Measurements from ENCODE around the gene FAM98C. TPM values are rescaled to one million over a fixed set of nuclear protein-coding genes. Genes with fewer than 3 reads are reported as not detected.

Gene FAM98C
- polyA plus RNA-seq, 1 of the 3 experiments (the other 2 are of a cell fraction), result 26.7 TPM

DNA sequence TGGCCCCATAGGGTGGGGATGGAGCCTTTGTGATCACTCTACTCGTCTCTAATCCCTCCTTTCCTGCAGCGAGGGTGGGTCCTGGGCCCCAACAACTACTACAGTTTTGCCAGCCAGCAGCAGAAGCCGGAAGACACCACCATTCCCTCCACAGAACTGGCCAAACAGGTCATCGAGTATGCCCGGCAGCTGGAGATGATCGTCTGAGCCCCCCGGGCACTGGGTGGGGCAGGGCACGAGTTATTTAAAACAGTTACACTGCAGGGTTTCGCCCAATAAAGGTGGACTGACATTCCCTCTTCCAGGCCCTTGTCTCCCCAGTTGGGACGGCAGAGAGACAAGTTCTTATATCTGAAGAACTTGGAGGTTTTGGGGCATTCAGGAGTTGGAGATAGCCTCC, 19.7 kb upstream of the FAM98C start:
- no peak for TF ChIP-seq RXRA (IDR thresholded peaks at IDR 0.05; ENCODE audit: borderline replicate concordance, low read depth)
- TF ChIP-seq EZH2phosphoT487 (IDR thresholded peaks at IDR 0.05; ENCODE audit: borderline replicate concordance, low read depth), result no peak
- no peak for TF ChIP-seq TAF1 (IDR thresholded peaks at IDR 0.05; ENCODE audit: borderline replicate concordance, low read depth, low read length)
- no peak for TF ChIP-seq ELF1 (IDR thresholded peaks at IDR 0.05)
- TF ChIP-seq RFX5 (IDR thresholded peaks at IDR 0.05; ENCODE audit: low read length), result no peak
- TF ChIP-seq SMC3 (IDR thresholded peaks at IDR 0.05; ENCODE audit: low read depth, low read length), result no peak
- TF ChIP-seq, protein P1, sequence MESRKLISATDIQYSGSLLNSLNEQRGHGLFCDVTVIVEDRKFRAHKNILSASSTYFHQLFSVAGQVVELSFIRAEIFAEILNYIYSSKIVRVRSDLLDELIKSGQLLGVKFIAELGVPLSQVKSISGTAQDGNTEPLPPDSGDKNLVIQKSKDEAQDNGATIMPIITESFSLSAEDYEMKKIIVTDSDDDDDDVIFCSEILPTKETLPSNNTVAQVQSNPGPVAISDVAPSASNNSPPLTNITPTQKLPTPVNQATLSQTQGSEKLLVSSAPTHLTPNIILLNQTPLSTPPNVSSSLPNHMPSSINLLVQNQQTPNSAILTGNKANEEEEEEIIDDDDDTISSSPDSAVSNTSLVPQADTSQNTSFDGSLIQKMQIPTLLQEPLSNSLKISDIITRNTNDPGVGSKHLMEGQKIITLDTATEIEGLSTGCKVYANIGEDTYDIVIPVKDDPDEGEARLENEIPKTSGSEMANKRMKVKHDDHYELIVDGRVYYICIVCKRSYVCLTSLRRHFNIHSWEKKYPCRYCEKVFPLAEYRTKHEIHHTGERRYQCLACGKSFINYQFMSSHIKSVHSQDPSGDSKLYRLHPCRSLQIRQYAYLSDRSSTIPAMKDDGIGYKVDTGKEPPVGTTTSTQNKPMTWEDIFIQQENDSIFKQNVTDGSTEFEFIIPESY (IDR thresholded peaks at IDR 0.05; ENCODE audit: borderline replicate concordance, low read depth), result no peak
- TF ChIP-seq NRF1 (IDR thresholded peaks at IDR 0.05; ENCODE audit: low read depth, low read length), result no peak
- no peak for TF ChIP-seq NFIC (IDR thresholded peaks at IDR 0.05; ENCODE audit: borderline replicate concordance)
- no peak for TF ChIP-seq RCOR1 (IDR thresholded peaks at IDR 0.05; ENCODE audit: low read length)
- no peak for TF ChIP-seq MXI1 (IDR thresholded peaks at IDR 0.05; ENCODE audit: low read depth, low read length)
- no peak for TF ChIP-seq JUND (IDR thresholded peaks at IDR 0.05)
- peaks cover 12 to 41% of the 10 kb centered on the region in 2 experiments for H3K36me3 ChIP-seq (replicated peaks in 1 of 2; ENCODE audit: control insufficient read depth in 1 of 2, insufficient read depth in 2 of 2, low read length in 1 of 2)
- peaks cover 0 to 7% of the 10 kb centered on the region in 2 experiments; a peak in 1 of 4 replicates for H3K4me1 ChIP-seq (ENCODE audit: control insufficient read depth in 1 of 2, insufficient read depth in 2 of 2, low read depth in 1 of 2, low read length in 1 of 2)
- H3K27me3 ChIP-seq (ENCODE audit: insufficient read depth), result no peaks in the 10 kb centered on the region
- H3K27ac ChIP-seq (ENCODE audit: low read depth in 2 of 2, low read length in 1 of 2), result no peak overlapping the region
- CTCF ChIA-PET, result interaction anchor here (1.8 kb wide), 1 partner anchor 481 kb away, joined by 3 read pairs; no protein-coding TSS in a partner anchor
- H3K9ac ChIP-seq, result no peak overlapping the region
- DNase-seq, result no peak
- H3K79me2 ChIP-seq (ENCODE audit: insufficient read depth), result peaks cover 21% of the 10 kb centered on the region
- H3F3A ChIP-seq (replicated peaks; ENCODE audit: insufficient read depth), result peaks cover 12% of the 10 kb centered on the region
- WGBS (ENCODE audit: low lambda C conversion rate), result 95% methylated on average over 10 of the region's 10 CpGs
- no peaks in the 10 kb centered on the region for H3K9me2 ChIP-seq
- no peak overlapping the region for H3K4me3 ChIP-seq (ENCODE audit: low read depth in 2 of 2, low read length in 1 of 2)
- 0 out of 2 replicates have a peak, but pooled peaks cover 8% of the 10 kb centered on the region for H4K20me1 ChIP-seq (ENCODE audit: insufficient read depth)
- POLR2A ChIA-PET, result no interaction called here
- no peak overlapping the region for H3K4me2 ChIP-seq
- no peak overlapping the region for H2AFZ ChIP-seq (ENCODE audit: low read depth)
- no peaks in the 10 kb centered on the region for H3K9me3 ChIP-seq

DNA sequence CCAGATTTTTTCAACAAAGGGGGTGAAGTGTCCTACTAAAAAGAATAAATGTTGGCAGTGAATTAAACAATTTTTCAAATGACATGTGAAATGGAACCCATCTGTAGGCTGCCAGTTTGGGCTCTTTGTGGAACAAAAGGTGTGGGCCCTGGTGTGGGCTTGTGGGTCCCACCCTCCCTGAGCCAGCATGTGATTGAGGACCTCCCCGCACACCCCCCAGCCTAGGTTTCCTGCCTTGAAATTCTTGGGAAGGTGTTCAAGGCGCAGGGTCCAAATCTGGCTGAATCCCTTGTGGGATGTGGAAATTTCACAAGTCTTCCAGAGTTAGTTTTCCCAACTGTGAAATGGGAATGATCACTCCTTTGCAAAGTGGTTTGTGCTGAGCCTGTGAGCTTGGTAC, 19.1 kb upstream of the FAM98C start:
- H3K4me1 ChIP-seq (ENCODE audit: control insufficient read depth in 1 of 2, insufficient read depth in 2 of 2, low read depth in 1 of 2, low read length in 1 of 2), result peaks cover 0 to 7% of the 10 kb centered on the region in 2 experiments; a peak in 1 of 4 replicates
- POLR2A ChIA-PET, result no interaction called here
- CTCF ChIA-PET, result interaction anchor here (1.5 to 1.8 kb wide), 3 partner anchors 8 to 482 kb away, joined by 3 to 8 read pairs (median 4); no protein-coding TSS in a partner anchor

More for the DNA sequence above, 19.1 kb upstream of the FAM98C start:
- Histone ChIP-seq H3F3A (replicated peaks; ENCODE audit: insufficient read depth) (peaks cover 12% of the 10 kb centered on the region), H3K4me3 (ENCODE audit: low read depth in 2 of 2, low read length in 1 of 2) (no peak overlapping the region), H3K27me3 (ENCODE audit: insufficient read depth) (no peaks in the 10 kb centered on the region), H3K79me2 (ENCODE audit: insufficient read depth) (peaks cover 17% of the 10 kb centered on the region), H3K9ac (no peak overlapping the region), H3K4me2 (no peak overlapping the region), H2AFZ (ENCODE audit: low read depth) (no peak overlapping the region), H3K27ac (ENCODE audit: low read depth in 2 of 2, low read length in 1 of 2) (no peak overlapping the region), H3K36me3 (replicated peaks in 1 of 2; ENCODE audit: control insufficient read depth in 1 of 2, insufficient read depth in 2 of 2, low read length in 1 of 2) (peaks cover 12 to 41% of the 10 kb centered on the region in 2 experiments), H3K9me2 (no peaks in the 10 kb centered on the region), H4K20me1 (ENCODE audit: insufficient read depth) (0 out of 2 replicates have a peak, but pooled peaks cover 8% of the 10 kb centered on the region), H3K9me3 (no peaks in the 10 kb centered on the region)
- no peak for DNase-seq
- TF ChIP-seq FOSL2 (IDR thresholded peaks at IDR 0.05; ENCODE audit: borderline replicate concordance, low read depth) (no peak), FOXM1 (IDR thresholded peaks at IDR 0.05; ENCODE audit: low read depth) (no peak), JUND (IDR thresholded peaks at IDR 0.05) (no peak), MXI1 (IDR thresholded peaks at IDR 0.05; ENCODE audit: low read depth, low read length) (no peak), NRF1 (IDR thresholded peaks at IDR 0.05; ENCODE audit: low read depth, low read length) (no peak), FOXJ3 (CRISPR knock-in tag; IDR thresholded peaks at IDR 0.05) (no peak), YY1 (IDR thresholded peaks at IDR 0.05; ENCODE audit: low read depth) (no peak), MEF2A (IDR thresholded peaks at IDR 0.05; ENCODE audit: borderline replicate concordance, low read depth) (no peak), ELF1 (IDR thresholded peaks at IDR 0.05) (no peak), GATA2 (CRISPR knock-in tag; IDR thresholded peaks at IDR 0.05) (no peak)
- TF ChIP-seq, protein P2, sequence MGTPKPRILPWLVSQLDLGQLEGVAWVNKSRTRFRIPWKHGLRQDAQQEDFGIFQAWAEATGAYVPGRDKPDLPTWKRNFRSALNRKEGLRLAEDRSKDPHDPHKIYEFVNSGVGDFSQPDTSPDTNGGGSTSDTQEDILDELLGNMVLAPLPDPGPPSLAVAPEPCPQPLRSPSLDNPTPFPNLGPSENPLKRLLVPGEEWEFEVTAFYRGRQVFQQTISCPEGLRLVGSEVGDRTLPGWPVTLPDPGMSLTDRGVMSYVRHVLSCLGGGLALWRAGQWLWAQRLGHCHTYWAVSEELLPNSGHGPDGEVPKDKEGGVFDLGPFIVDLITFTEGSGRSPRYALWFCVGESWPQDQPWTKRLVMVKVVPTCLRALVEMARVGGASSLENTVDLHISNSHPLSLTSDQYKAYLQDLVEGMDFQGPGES (IDR thresholded peaks at IDR 0.05; ENCODE audit: low read depth, low read length), result no peak
- TF ChIP-seq, protein P3, sequence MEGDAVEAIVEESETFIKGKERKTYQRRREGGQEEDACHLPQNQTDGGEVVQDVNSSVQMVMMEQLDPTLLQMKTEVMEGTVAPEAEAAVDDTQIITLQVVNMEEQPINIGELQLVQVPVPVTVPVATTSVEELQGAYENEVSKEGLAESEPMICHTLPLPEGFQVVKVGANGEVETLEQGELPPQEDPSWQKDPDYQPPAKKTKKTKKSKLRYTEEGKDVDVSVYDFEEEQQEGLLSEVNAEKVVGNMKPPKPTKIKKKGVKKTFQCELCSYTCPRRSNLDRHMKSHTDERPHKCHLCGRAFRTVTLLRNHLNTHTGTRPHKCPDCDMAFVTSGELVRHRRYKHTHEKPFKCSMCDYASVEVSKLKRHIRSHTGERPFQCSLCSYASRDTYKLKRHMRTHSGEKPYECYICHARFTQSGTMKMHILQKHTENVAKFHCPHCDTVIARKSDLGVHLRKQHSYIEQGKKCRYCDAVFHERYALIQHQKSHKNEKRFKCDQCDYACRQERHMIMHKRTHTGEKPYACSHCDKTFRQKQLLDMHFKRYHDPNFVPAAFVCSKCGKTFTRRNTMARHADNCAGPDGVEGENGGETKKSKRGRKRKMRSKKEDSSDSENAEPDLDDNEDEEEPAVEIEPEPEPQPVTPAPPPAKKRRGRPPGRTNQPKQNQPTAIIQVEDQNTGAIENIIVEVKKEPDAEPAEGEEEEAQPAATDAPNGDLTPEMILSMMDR (IDR thresholded peaks at IDR 0.05), result no peak
- 100% methylated on average over 2 of the region's 2 CpGs for WGBS (ENCODE audit: low lambda C conversion rate)
